Measurements from ENCODE around the gene SLC5A2.

Gene SLC5A2

DNA sequence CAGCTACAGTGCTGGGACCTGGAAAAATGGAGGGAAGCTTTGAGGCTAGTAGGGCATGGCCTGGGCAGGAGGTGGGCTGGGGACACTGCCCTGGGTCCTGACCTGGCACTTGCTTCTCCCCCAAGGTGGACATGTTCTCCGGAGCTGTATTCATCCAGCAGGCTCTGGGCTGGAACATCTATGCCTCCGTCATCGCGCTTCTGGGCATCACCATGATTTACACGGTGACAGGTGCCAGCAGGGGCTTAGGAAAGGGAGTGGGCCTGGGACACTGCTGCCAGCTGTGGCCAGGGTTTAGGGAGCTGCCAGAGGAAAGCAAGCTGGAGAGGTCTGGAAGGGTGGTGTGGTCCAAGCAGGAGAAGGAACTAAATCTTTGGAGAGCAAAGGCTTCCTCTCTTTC is 3.1 kb downstream of the SLC5A2 start:
- TF ChIP-seq, protein P1, sequence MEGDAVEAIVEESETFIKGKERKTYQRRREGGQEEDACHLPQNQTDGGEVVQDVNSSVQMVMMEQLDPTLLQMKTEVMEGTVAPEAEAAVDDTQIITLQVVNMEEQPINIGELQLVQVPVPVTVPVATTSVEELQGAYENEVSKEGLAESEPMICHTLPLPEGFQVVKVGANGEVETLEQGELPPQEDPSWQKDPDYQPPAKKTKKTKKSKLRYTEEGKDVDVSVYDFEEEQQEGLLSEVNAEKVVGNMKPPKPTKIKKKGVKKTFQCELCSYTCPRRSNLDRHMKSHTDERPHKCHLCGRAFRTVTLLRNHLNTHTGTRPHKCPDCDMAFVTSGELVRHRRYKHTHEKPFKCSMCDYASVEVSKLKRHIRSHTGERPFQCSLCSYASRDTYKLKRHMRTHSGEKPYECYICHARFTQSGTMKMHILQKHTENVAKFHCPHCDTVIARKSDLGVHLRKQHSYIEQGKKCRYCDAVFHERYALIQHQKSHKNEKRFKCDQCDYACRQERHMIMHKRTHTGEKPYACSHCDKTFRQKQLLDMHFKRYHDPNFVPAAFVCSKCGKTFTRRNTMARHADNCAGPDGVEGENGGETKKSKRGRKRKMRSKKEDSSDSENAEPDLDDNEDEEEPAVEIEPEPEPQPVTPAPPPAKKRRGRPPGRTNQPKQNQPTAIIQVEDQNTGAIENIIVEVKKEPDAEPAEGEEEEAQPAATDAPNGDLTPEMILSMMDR (IDR thresholded peaks at IDR 0.05; ENCODE audit: insufficient read depth, low read depth, low read length, missing control alignments) = no peak

DNA sequence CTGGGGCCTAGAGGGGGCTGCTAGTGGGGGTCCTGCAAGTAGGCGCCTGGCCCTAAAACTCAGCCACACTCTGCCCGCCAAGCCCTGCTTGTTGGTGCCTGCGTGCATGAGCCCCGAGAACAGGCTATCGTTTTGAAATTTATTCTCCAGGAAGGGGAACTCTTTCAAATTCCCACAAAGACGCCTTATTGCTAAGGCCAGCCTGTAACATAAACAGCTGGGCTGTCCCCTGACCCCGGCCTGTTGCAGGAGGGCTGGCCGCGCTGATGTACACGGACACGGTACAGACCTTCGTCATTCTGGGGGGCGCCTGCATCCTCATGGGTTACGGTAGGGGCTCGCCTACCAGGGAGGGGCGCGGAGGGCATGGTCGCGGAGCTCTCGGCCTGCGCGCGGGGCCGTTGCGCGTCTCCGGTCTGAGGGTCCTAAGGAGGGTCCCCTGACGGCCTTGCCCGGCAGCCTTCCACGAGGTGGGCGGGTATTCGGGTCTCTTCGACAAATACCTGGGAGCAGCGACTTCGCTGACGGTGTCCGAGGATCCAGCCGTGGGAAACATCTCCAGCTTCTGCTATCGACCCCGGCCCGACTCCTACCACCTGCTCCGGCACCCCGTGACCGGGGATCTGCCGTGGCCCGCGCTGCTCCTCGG is 4.3 kb downstream of the SLC5A2 start:
- no peak for DNase-seq (ENCODE audit: low read depth)
- peak overlapping the region; percentile 48 for H3K4me3 ChIP-seq (ENCODE audit: low read depth, low read length)
- TF ChIP-seq, protein P1 (IDR thresholded peaks at IDR 0.05; ENCODE audit: insufficient read depth, low read depth, low read length, missing control alignments) = no peak

More for the DNA sequence above, 3.1 kb downstream of the SLC5A2 start:
- DNase-seq (ENCODE audit: low read depth) = no peak
- no peak overlapping the region for H3K4me3 ChIP-seq (ENCODE audit: low read depth, low read length)

DNA sequence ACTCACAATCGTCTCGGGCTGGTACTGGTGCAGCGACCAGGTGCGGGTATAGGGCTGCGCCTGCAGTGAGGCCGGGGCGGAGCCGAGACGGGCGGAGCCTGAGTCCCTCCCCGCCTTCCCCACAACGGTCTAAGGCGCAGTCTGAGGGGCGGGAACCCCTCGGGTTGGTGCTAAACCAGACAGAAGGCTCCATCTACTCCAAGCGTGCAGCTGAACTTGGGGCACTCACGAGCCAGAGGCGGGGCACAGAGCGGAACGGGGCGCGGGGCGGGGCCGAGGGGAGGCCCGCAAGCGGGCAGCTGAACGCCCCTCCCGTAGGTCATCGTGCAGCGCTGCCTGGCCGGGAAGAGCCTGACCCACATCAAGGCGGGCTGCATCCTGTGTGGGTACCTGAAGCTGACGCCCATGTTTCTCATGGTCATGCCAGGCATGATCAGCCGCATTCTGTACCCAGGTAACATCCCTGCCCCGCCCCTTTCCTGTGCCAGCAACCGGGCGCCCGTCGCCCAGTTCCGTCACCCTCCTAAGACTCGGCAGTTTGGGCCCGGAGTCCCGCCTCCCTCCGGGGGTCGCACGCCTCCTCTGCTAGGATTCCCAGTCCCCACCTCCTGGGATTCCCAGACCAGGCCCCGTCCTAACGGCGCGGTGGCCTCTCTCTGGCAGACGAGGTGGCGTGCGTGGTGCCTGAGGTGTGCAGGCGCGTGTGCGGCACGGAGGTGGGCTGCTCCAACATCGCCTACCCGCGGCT is 5.0 kb downstream of the SLC5A2 start:
- TF ChIP-seq, protein P1 (IDR thresholded peaks at IDR 0.05; ENCODE audit: insufficient read depth, low read depth, low read length, missing control alignments) = no peak
- peak overlapping the region; percentile 48 for H3K4me3 ChIP-seq (ENCODE audit: low read depth, low read length)
- peak; percentile 51 for DNase-seq (ENCODE audit: low read depth)

DNA sequence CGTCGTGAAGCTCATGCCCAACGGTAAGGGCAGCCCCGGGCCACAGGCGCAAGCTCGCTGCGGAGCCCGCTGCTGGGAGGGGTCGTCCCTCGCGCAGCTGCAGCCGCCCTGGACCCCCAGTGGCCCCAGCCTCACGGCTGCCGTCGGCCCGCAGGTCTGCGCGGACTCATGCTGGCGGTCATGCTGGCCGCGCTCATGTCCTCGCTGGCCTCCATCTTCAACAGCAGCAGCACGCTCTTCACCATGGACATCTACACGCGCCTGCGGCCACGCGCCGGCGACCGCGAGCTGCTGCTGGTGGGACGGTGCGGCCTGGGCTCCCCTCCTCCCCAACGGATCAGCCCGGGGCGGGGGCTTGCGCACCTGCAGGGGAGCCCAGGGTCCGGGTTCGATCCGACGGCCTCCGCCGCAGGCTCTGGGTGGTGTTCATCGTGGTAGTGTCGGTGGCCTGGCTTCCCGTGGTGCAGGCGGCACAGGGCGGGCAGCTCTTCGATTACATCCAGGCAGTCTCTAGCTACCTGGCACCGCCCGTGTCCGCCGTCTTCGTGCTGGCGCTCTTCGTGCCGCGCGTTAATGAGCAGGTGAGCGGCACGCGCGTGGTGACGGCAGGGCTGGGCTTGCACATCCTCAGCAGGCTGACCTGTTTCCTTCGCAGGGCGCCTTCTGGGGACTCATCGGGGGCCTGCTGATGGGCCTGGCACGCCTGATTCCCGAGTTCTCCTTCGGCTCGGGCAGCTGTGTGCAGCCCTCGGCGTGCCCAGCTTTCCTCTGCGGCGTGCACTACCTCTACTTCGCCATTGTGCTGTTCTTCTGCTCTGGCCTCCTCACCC is 5.8 kb downstream of the SLC5A2 start:
- no peak for DNase-seq (ENCODE audit: low read depth)
- no peak overlapping the region for H3K4me3 ChIP-seq (ENCODE audit: low read depth, low read length)
- TF ChIP-seq, protein P1 (IDR thresholded peaks at IDR 0.05; ENCODE audit: insufficient read depth, low read depth, low read length, missing control alignments) = no peak

DNA sequence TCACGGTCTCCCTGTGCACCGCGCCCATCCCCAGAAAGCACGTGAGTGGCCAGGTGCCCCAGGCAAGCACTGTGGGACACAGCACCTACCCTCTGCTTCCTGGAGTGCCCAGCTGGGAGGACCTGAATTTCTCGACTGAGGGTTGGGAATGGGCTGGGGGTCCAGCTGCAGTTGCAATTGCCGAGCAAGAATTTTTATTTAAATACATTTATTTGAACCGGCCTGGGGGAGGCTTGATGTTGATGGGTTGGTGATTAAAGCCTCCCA is 6.3 kb downstream of the SLC5A2 start:
- no peak overlapping the region for H3K4me3 ChIP-seq (ENCODE audit: low read depth, low read length)
- no peak for DNase-seq (ENCODE audit: low read depth)
- TF ChIP-seq, protein P1 (IDR thresholded peaks at IDR 0.05; ENCODE audit: insufficient read depth, low read depth, low read length, missing control alignments) = no peak

DNA sequence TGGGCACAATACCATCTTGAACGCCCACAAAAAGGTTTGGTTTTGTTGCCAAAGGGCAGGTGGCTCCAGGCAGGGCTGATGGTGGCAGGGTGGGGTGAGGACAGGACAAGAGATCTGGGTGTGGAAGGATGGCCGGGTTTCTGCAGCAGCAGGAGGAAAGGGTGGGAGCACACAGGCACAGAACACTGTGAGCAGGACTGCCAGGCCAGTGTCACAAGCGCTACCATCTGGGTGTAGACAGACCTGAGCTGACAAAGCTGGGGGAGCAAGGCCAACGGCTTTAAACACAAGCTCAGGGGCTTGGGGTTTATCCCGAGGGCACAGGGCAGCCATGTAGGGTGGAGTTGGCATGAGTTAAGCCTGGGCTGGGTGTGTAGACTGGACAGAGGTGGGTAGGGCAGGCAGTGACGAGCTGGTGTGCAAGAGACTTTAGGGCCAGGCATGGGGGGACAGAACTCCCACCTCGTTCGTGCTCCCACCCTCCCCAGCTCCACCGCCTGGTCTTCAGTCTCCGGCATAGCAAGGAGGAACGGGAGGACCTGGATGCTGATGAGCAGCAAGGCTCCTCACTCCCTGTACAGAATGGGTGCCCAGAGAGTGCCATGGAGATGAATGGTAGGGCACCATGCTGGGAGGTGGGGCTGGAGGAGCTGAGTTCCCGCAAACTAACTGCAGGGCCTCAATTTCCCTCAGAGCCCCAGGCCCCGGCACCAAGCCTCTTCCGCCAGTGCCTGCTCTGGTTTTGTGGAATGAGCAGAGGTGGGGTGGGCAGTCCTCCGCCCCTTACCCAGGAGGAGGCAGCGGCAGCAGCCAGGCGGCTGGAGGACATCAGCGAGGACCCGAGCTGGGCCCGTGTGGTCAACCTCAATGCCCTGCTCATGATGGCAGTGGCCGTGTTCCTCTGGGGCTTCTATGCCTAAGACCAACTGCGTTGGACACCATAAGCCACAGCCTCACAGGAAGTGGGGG is 7.0 kb downstream of the SLC5A2 start:
- TF ChIP-seq, protein P1 (IDR thresholded peaks at IDR 0.05; ENCODE audit: insufficient read depth, low read depth, low read length, missing control alignments) = no peak
- DNase-seq (ENCODE audit: low read depth) = no peak
- H3K4me3 ChIP-seq (ENCODE audit: low read depth, low read length) = no peak overlapping the region

All from GM12865 (cell line).